NCI-H1436 treated with DMSO at 0.1 percent for 48 hours (cell line): ENCODE measurements around the gene SOCS6.
"Not testable (repeated sequence)": the region's sequence is repeated elsewhere in the genome, so short reads cannot be mapped to it uniquely, and the experiment has no call there.

Experiments
- DNase-seq: peaks from one replicate; lab custom pipeline; 2025; lab: John Stamatoyannopoulos, UW

The SOCS6 gene

GRCh38 chr18:70322385-70322784, 33.5 kb downstream of the SOCS6 start:
- DNase-seq = no peak

- no peak for DNase-seq
These were observed 34.1 kb downstream of the SOCS6 start for GRCh38 chr18:70322928-70323327.

GRCh38 chr18:70324897-70325296, 36.1 kb downstream of the SOCS6 start:
- no peak for DNase-seq

- no peak for DNase-seq
These were observed 37.4 kb downstream of the SOCS6 start for GRCh38 chr18:70326255-70326654.

- DNase-seq = no peak
These were observed 39.3 kb downstream of the SOCS6 start for GRCh38 chr18:70328169-70328568.

GRCh38 chr18:70329071-70329470, 40.2 kb downstream of the SOCS6 start:
- DNase-seq = no peak

GRCh38 chr18:70330887-70331286, 42.0 kb downstream of the SOCS6 start:
- no peak for DNase-seq

- DNase-seq = no peak
These were observed 42.7 kb downstream of the SOCS6 start for GRCh38 chr18:70331456-70332097.

- DNase-seq = no peak
These were observed 43.8 kb downstream of the SOCS6 start for GRCh38 chr18:70332694-70333093.

GRCh38 chr18:70333316-70333715, 44.5 kb downstream of the SOCS6 start:
- DNase-seq = no peak

GRCh38 chr18:70333757-70334156, 44.9 kb downstream of the SOCS6 start:
- DNase-seq = no peak

- DNase-seq = no peak
These were observed 45.4 kb downstream of the SOCS6 start for GRCh38 chr18:70334264-70334663.

- no peak for DNase-seq
These were observed 46.0 kb downstream of the SOCS6 start for GRCh38 chr18:70334728-70335329.

- DNase-seq = no peak
These were observed 47.3 kb downstream of the SOCS6 start for GRCh38 chr18:70335892-70336726.

GRCh38 chr18:70337139-70337972, 48.5 kb downstream of the SOCS6 start:
- no peak for DNase-seq

GRCh38 chr18:70338890-70339289, 50.0 kb downstream of the SOCS6 start:
- DNase-seq = no peak

GRCh38 chr18:70339915-70340314, 51.1 kb downstream of the SOCS6 start:
- DNase-seq = no peak

- not testable (repeated sequence) for DNase-seq
These were observed 59.6 kb downstream of the SOCS6 start for GRCh38 chr18:70348481-70348880.

- DNase-seq = no peak
These were observed 60.5 kb downstream of the SOCS6 start for GRCh38 chr18:70349316-70349715.

GRCh38 chr18:70354080-70354479, 65.2 kb downstream of the SOCS6 start:
- no peak for DNase-seq

GRCh38 chr18:70354771-70355170, 65.9 kb downstream of the SOCS6 start:
- DNase-seq = no peak
